IgD-negative memory B cell (primary cell): Measurements from ENCODE around the gene NOXO1. TPM values are rescaled to one million over a fixed set of nuclear protein-coding genes. Genes with fewer than 3 reads are reported as not detected.

Experiments used
- polyA plus RNA-seq: library from polyadenylated mRNA; unstranded; fragments of 300-500 nt; fragmentation: Illumina TruSeq; gene quantifications from one replicate; pipeline ENCODE4 v1.2.3, GENCODE V29; 2021

NOXO1 gene
- polyA plus RNA-seq, 1 donor from 2014 or later: not detected

Other genes with a start within 250 kb of the NOXO1 start
- gene NME3, start 209.9 kb downstream of the NOXO1 start, polyA plus RNA-seq: 66.1 TPM
- gene EME2, start 208.7 kb downstream of the NOXO1 start, polyA plus RNA-seq: 1.5 TPM
- 156 TPM for gene MRPS34, start 208.3 kb downstream of the NOXO1 start, polyA plus RNA-seq
- gene SPSB3, start 198.9 kb downstream of the NOXO1 start, polyA plus RNA-seq: 55.2 TPM
- gene NUBP2, start 198.5 kb downstream of the NOXO1 start, polyA plus RNA-seq: 76.9 TPM
- gene IGFALS, start 187.8 kb downstream of the NOXO1 start, polyA plus RNA-seq: not detected
- gene HAGH, start 154.6 kb downstream of the NOXO1 start, polyA plus RNA-seq: 31.6 TPM
- 19.0 TPM for gene FAHD1, start 154.3 kb downstream of the NOXO1 start, polyA plus RNA-seq
- not detected for gene MEIOB, start 109.3 kb downstream of the NOXO1 start, polyA plus RNA-seq
- not detected for gene HS3ST6, start 63.1 kb downstream of the NOXO1 start, polyA plus RNA-seq
- gene MSRB1, start 38.3 kb downstream of the NOXO1 start, polyA plus RNA-seq: 17.2 TPM
- not detected for gene RPL3L, start 26.8 kb downstream of the NOXO1 start, polyA plus RNA-seq
- 204 TPM for gene NDUFB10, start 21.9 kb downstream of the NOXO1 start, polyA plus RNA-seq
- 6,339 TPM for gene RPS2, start 16.6 kb downstream of the NOXO1 start, polyA plus RNA-seq
- gene RNF151, start 14.6 kb downstream of the NOXO1 start, polyA plus RNA-seq: not detected
- 52.0 TPM for gene TBL3, start 9.4 kb downstream of the NOXO1 start, polyA plus RNA-seq
- 39.0 TPM for gene GFER, start 2.7 kb upstream of the NOXO1 start, polyA plus RNA-seq
- gene SYNGR3, start 8.5 kb upstream of the NOXO1 start, polyA plus RNA-seq: 4.9 TPM
- 11.0 TPM for gene ZNF598, start 28.4 kb upstream of the NOXO1 start, polyA plus RNA-seq
- not detected for gene NPW, start 38.3 kb upstream of the NOXO1 start, polyA plus RNA-seq
- gene NHERF2, start 45.4 kb upstream of the NOXO1 start, polyA plus RNA-seq: not detected
- 35.2 TPM for gene NTHL1, start 66.4 kb upstream of the NOXO1 start, polyA plus RNA-seq
- gene TSC2, start 66.5 kb upstream of the NOXO1 start, polyA plus RNA-seq: 30.3 TPM
- 7.4 TPM for gene PKD1, start 154.4 kb upstream of the NOXO1 start, polyA plus RNA-seq
- gene RAB26, start 167.2 kb upstream of the NOXO1 start, polyA plus RNA-seq: 0.41 TPM
- gene TRAF7, start 174.3 kb upstream of the NOXO1 start, polyA plus RNA-seq: 7.0 TPM
- gene CASKIN1, start 215.1 kb upstream of the NOXO1 start, polyA plus RNA-seq: not detected
- gene MLST8, start 224.0 kb upstream of the NOXO1 start, polyA plus RNA-seq: 44.1 TPM
- gene BRICD5, start 229.4 kb upstream of the NOXO1 start, polyA plus RNA-seq: 0.35 TPM
- gene PGP, start 233.4 kb upstream of the NOXO1 start, polyA plus RNA-seq: 6.4 TPM
- gene E4F1, start 242.1 kb upstream of the NOXO1 start, polyA plus RNA-seq: 23.2 TPM